H9 (cell line): ENCODE measurements around the gene CSNK2A2. TPM values are rescaled to one million over a fixed set of nuclear protein-coding genes. Genes with fewer than 3 reads are reported as not detected.

ENCODE experiments used
- DNase-seq: peaks from one replicate; pipeline ENCODE4 v3.0.0-alpha.2; 2017
- H2AFZ ChIP-seq: one replicate; pipeline ENCODE4 v1.6.1; 2013; ENCODE audit warnings: mild to moderate bottlenecking, low read length, control low read depth, moderate library complexity
- H2AK5ac ChIP-seq: 2 replicates; pipeline ENCODE4 v1.6.1; 2013; ENCODE audit warnings: low read length, control low read depth, mixed read lengths; ENCODE audit not compliant: insufficient read length
- H2BK120ac ChIP-seq: one replicate; pipeline ENCODE4 v1.6.1; 2013; ENCODE audit warnings: low read depth, mild to moderate bottlenecking, low read length, control low read depth, inconsistent platforms; ENCODE audit not compliant: poor library complexity, severe bottlenecking
- H2BK12ac ChIP-seq: 2 replicates; pipeline ENCODE4 v1.6.1; 2013; ENCODE audit warnings: low read length, control low read depth, mixed read lengths, low read depth; ENCODE audit not compliant: insufficient read length
- H2BK15ac ChIP-seq: 2 replicates; pipeline ENCODE4 v1.6.1; 2013; ENCODE audit warnings: low read depth, low read length, control low read depth
- H2BK20ac ChIP-seq: one replicate; pipeline ENCODE4 v1.6.1; 2013; ENCODE audit warnings: low read depth, mild to moderate bottlenecking, low read length, control low read depth, inconsistent platforms; ENCODE audit not compliant: poor library complexity, severe bottlenecking
- H2BK5ac ChIP-seq: 2 replicates; pipeline ENCODE4 v1.6.1; 2013; ENCODE audit warnings: low read length, control low read depth, mixed read lengths; ENCODE audit not compliant: insufficient read length
- H3K14ac ChIP-seq: 2 replicates; pipeline ENCODE4 v1.6.1; 2013; ENCODE audit warnings: low read length, control low read depth; ENCODE audit not compliant: insufficient read depth
- H3K18ac ChIP-seq: 2 replicates; pipeline ENCODE4 v1.6.1; 2013; ENCODE audit warnings: low read depth, mild to moderate bottlenecking, mixed read lengths, low read length, control low read depth; ENCODE audit not compliant: insufficient read length
- H3K23ac ChIP-seq: 2 replicates; pipeline ENCODE4 v1.6.1; 2013; ENCODE audit warnings: low read length, control low read depth, mixed read lengths, low read depth; ENCODE audit not compliant: insufficient read length
- H3K23me2 ChIP-seq: 2 replicates; pipeline ENCODE4 v1.6.1; 2013; ENCODE audit warnings: low read depth, mild to moderate bottlenecking, mixed read lengths, low read length, control low read depth; ENCODE audit not compliant: insufficient read length, poor library complexity, severe bottlenecking
- H3K27ac ChIP-seq: 2 replicates; pipeline ENCODE4 v1.5.1; 2013; ENCODE audit warnings: low read length, control low read depth, mixed read lengths, low read depth; ENCODE audit not compliant: insufficient read length
- H3K27me3 ChIP-seq: 2 replicates; pipeline ENCODE4 v1.6.1; 2013; ENCODE audit warnings: low read length, control low read depth, inconsistent platforms; ENCODE audit not compliant: insufficient read depth
- H3K4ac ChIP-seq: 2 replicates; pipeline ENCODE4 v1.6.1; 2013; ENCODE audit warnings: low read depth, mild to moderate bottlenecking, control low read depth, inconsistent platforms, low read length, moderate library complexity
- H3K4me1 ChIP-seq: 2 replicates; pipeline ENCODE4 v1.6.1; 2013; ENCODE audit warnings: low read length, control low read depth, inconsistent platforms; ENCODE audit not compliant: insufficient read depth
- H3K4me2 ChIP-seq: 2 replicates; pipeline ENCODE4 v1.6.1; 2013; ENCODE audit warnings: low read length, control low read depth, mixed read lengths; ENCODE audit not compliant: insufficient read length, insufficient read depth
- H3K56ac ChIP-seq: 2 replicates; pipeline ENCODE4 v1.6.1; 2013; ENCODE audit warnings: low read depth, mild to moderate bottlenecking, mixed read lengths, low read length, control low read depth; ENCODE audit not compliant: insufficient read length
- H3K79me1 ChIP-seq: 2 replicates; pipeline ENCODE4 v1.6.1; 2013; ENCODE audit warnings: low read depth, mild to moderate bottlenecking, moderate library complexity, low read length, control low read depth, inconsistent platforms; ENCODE audit not compliant: insufficient read depth, poor library complexity, severe bottlenecking
- H3K79me2 ChIP-seq: 2 replicates; pipeline ENCODE4 v1.6.1; 2013; ENCODE audit warnings: low read length, control low read depth, inconsistent platforms; ENCODE audit not compliant: insufficient read depth
- H3K9ac ChIP-seq: 2 replicates; pipeline ENCODE4 v1.6.1; 2013; ENCODE audit warnings: low read length, control low read depth, mixed read lengths; ENCODE audit not compliant: insufficient read length; ENCODE audit errors: extremely low read depth
- H3K9me3 ChIP-seq: one replicate; pipeline ENCODE4 v1.6.1; 2013; ENCODE audit warnings: low read depth, low read length, inconsistent platforms; ENCODE audit not compliant: control insufficient read depth
- H3T11ph ChIP-seq: one replicate; pipeline ENCODE4 v1.6.1; 2013; ENCODE audit warnings: mild to moderate bottlenecking, low read length, control low read depth, inconsistent platforms
- H4K20me1 ChIP-seq: one replicate; pipeline ENCODE4 v1.6.1; 2013; ENCODE audit not compliant: control insufficient read depth, insufficient read length, insufficient read depth
- H4K5ac ChIP-seq: 2 replicates; pipeline ENCODE4 v1.6.1; 2013; ENCODE audit warnings: low read depth, mild to moderate bottlenecking, mixed read lengths, low read length, control low read depth; ENCODE audit not compliant: insufficient read length
- H4K8ac ChIP-seq: replicated peaks from 2 replicates; pipeline ENCODE4 v1.6.1; 2013; ENCODE audit warnings: low read length, control low read depth, mixed read lengths, low read depth; ENCODE audit not compliant: insufficient read length
- H4K91ac ChIP-seq: 2 replicates; pipeline ENCODE4 v1.6.1; 2013; ENCODE audit warnings: low read depth, mild to moderate bottlenecking, moderate library complexity, mixed read lengths, low read length, control low read depth; ENCODE audit not compliant: insufficient read length
- H3K27ac Mint-ChIP-seq, 3 experiments: 2 replicates in 2 of 3; 3 replicates in 1 of 3; pipeline ENCODE4 v1.8.0; 2020 to 2021; ENCODE audit warnings: mixed read lengths in 3 of 3, mild to moderate bottlenecking in 1 of 3, moderate library complexity in 1 of 3
- H3K27me3 Mint-ChIP-seq: 2 replicates; pipeline ENCODE4 v1.8.0; 2021; ENCODE audit warnings: low read depth, mild to moderate bottlenecking, moderate library complexity, mixed read lengths
- H3K36me3 Mint-ChIP-seq, 3 experiments: 2 replicates in 2 of 3; 3 replicates in 1 of 3; pipeline ENCODE4 v1.8.0; 2020 to 2021; ENCODE audit warnings: low read depth in 3 of 3, mixed read lengths in 3 of 3; ENCODE audit not compliant: insufficient read depth in 1 of 3
- H3K4me1 Mint-ChIP-seq, 2 experiments: 2 replicates each; pipeline ENCODE4 v1.8.0; 2020; ENCODE audit warnings: mixed read lengths in 2 of 2
- H3K4me3 Mint-ChIP-seq, 2 experiments: 2 replicates in 1 of 2; 3 replicates in 1 of 2; pipeline ENCODE4 v1.8.0; 2020 to 2021; ENCODE audit warnings: mild to moderate bottlenecking in 2 of 2, mixed read lengths in 2 of 2, moderate library complexity in 1 of 2
- H3K9me3 Mint-ChIP-seq, 2 experiments: 2 replicates in 1 of 2; 3 replicates in 1 of 2; pipeline ENCODE4 v1.8.0; 2020; ENCODE audit warnings: mild to moderate bottlenecking in 2 of 2, mixed read lengths in 2 of 2, moderate library complexity in 1 of 2
- WGBS: extraction: QIAGEN DNeasy Blood & Tissue Kit; methylation state at CpG from one replicate; pipeline ENCODE4 v1.1.7; 2013; ENCODE audit warnings: missing lambda C conversion rate, low lambda C conversion rate, mixed read lengths; ENCODE audit not compliant: insufficient read length; ENCODE audit errors: extremely low coverage; 5-methylcytosine and 5-hydroxymethylcytosine counted together
- total RNA-seq: library from RNA; stranded (reverse); gene quantifications from 2 replicates; pipeline ENCODE4 v1.2.1, GENCODE V29; 2021
- TF ChIP-seq, protein P1 (sequence below): fragments of 200-600 bp; sonication (generic); conservative IDR thresholded peaks from 3 replicates; pipeline ENCODE4 v1.8.0; 2021; ENCODE audit warnings: antibody characterized with exemption, mild to moderate bottlenecking

Gene CSNK2A2
- total RNA-seq, 1 experiment from 2014 or later, result 134 TPM

DNA sequence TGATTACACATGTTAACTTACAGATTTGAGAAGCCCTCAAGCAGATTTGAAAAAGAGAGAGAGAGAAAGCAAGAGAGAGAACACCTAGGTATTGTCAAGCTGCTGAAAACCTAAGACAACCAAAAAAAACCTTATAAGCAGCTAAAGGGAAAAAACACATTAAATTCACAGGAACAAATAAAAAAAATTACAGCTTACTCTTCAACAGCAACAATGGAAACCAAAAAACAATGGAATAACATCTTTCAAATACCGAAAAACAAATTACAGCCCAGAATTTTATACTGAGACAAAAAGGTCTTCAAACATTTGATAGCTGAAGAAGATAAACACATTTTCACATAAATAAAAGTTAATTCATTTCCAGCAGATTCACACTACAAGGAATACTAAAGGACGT lies 60.3 kb downstream of the CSNK2A2 start:
- WGBS, result no CpG with 5 or more reads among the region's 2 CpGs
- Mint-ChIP-seq H3K9me3 (peaks cover 30 to 42% of the 10 kb centered on the region in 2 experiments; a peak in 4 of 5 replicates), H3K27me3 (peaks cover 2% of the 10 kb centered on the region; the same call in 1 of the 2 replicates), H3K27ac (no peak overlapping the region), H3K36me3 (peaks cover 9 to 13% (median 9%) of the 10 kb centered on the region in 3 experiments), H3K4me1 (peaks cover 0 to 3% of the 10 kb centered on the region in 2 experiments; a peak in 1 of 4 replicates), H3K4me3 (no peak overlapping the region)
- Histone ChIP-seq H3T11ph (no peak overlapping the region), H3K9me3 (no peaks in the 10 kb centered on the region), H3K4me2 (no peak overlapping the region), H4K8ac (no peak overlapping the region), H3K4ac (no peak overlapping the region), H2BK15ac (no peak overlapping the region), H3K9ac (no peak overlapping the region), H3K79me2 (no peaks in the 10 kb centered on the region), H3K27ac (no peak overlapping the region), H2BK20ac (no peak overlapping the region), H2AK5ac (no peak overlapping the region), H3K23ac (no peak overlapping the region), H3K27me3 (no peaks in the 10 kb centered on the region), H4K5ac (no peak overlapping the region), H3K4me1 (no peaks in the 10 kb centered on the region), H3K18ac (no peak overlapping the region), H3K23me2 (no peaks in the 10 kb centered on the region), H2BK5ac (no peak overlapping the region), H4K91ac (no peak overlapping the region), H4K20me1 (no peaks in the 10 kb centered on the region), H2AFZ (no peak overlapping the region), H3K79me1 (no peaks in the 10 kb centered on the region), H2BK120ac (no peak overlapping the region), H3K14ac (no peak overlapping the region), H3K56ac (no peak overlapping the region), H2BK12ac (no peak overlapping the region)
- DNase-seq, result no peak
- TF ChIP-seq, protein P1, sequence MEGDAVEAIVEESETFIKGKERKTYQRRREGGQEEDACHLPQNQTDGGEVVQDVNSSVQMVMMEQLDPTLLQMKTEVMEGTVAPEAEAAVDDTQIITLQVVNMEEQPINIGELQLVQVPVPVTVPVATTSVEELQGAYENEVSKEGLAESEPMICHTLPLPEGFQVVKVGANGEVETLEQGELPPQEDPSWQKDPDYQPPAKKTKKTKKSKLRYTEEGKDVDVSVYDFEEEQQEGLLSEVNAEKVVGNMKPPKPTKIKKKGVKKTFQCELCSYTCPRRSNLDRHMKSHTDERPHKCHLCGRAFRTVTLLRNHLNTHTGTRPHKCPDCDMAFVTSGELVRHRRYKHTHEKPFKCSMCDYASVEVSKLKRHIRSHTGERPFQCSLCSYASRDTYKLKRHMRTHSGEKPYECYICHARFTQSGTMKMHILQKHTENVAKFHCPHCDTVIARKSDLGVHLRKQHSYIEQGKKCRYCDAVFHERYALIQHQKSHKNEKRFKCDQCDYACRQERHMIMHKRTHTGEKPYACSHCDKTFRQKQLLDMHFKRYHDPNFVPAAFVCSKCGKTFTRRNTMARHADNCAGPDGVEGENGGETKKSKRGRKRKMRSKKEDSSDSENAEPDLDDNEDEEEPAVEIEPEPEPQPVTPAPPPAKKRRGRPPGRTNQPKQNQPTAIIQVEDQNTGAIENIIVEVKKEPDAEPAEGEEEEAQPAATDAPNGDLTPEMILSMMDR, result no peak
